Nucleus accumbens (tissue), 56 donors: ENCODE data around the gene ATAD3A.
"Not testable (repeated sequence)": the region's sequence is repeated elsewhere in the genome, so short reads cannot be mapped to it uniquely, and the experiment has no call there.

Source experiments
- DNase-seq, 56 donors: peaks; one replicate each; lab custom pipeline; 2025; lab: John Stamatoyannopoulos, UW

The ATAD3A gene

GRCh38 chr1:1489231-1489630, 22.7 kb upstream of the ATAD3A start:
- no peak for DNase-seq

DNA sequence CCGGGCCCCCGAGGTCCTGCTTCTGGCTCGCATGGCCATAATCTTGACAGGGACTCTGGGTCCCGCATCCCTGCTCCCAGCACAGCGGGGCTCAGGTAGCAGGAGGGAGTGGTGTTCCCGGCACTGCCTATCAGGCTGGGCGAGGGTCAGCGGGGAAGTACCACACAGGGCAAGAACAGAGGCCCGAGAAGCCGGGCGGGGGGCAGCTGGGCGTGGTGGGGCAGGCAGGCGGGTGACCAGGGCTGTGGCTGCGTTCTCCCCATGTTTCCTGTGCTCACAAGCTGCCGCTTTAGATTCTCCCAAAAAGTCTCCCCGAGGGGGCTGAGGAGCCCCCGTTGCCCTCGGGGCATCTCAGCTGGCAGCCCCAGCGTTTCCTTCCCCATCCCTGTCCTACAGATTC, 22.1 kb upstream of the ATAD3A start:
- DNase-seq = no peak

GRCh38 chr1:1490633-1491230, 21.2 kb upstream of the ATAD3A start:
- no peak for DNase-seq

GRCh38 chr1:1491601-1492000, 20.4 kb upstream of the ATAD3A start:
- no peak for DNase-seq

DNA sequence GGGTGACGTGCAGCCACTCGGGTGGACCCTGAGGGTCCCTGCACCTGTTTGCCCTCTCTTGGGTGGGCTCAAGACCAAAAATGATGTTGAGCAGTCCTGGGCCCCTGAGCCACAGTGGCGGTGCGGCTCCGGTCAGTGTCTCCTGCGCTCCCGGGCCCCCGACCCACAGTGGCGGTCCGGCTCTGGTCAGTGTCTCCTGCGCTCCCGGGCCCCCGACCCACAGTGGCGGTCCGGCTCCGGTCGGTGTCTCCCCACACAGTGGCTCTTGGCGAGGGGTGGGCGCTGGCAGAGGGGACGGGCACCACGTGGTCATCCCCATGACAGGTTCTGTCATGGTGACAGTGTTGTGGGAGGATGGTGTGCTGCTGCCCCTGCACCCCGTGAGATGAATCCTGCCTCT, 17.7 kb upstream of the ATAD3A start:
- not testable (repeated sequence) for DNase-seq

GRCh38 chr1:1495461-1495975, 16.4 kb upstream of the ATAD3A start:
- not testable (repeated sequence) for DNase-seq

- peak in 44 of 56 donors; percentile 2 to 67 (median 28) for DNase-seq
Measured at GRCh38 chr1:1504777-1505365, 7.1 kb upstream of the ATAD3A start.

DNA sequence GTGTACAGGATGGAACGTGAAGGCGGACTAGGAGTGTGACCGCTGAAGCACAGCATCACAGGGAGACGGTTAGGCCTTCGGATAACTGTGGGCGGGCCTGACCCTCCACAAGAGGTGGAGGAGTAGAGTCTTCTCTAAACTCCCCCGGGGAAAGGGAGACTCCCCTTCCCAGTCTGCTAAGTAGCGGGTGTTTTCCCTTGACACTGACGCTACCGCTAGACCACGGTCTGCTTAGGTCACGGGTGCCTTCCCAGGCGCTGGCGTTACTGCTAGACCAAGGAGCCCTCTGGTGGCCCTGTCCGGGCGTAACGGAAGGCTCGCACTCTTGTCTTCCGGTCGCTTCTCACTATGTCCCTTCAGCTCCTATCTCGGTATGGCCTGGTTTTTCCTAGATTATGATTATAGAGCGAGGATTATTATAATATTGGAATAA, 6.6 kb upstream of the ATAD3A start:
- DNase-seq = peak in 34 of 56 donors; percentile 1 to 53 (median 23)

DNA sequence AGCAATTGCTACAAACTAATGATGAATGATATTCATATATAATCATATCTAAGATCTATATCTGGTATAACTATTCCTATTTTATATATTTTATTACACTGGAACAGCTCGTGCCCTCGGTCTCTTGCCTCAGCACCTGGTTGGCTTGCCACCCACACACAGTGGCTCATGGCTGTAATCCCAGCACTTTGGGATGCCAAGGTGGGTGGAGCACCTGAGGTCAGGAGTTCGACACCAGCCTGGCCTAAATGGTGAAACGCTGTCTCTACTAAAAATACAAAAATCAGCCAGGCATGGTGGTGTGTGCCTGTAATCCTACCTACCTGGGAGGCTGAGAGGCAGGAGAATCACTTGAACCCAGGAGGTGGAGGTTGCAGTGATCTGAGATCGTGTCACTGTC, 6.2 kb upstream of the ATAD3A start:
- DNase-seq = not testable (repeated sequence)

DNA sequence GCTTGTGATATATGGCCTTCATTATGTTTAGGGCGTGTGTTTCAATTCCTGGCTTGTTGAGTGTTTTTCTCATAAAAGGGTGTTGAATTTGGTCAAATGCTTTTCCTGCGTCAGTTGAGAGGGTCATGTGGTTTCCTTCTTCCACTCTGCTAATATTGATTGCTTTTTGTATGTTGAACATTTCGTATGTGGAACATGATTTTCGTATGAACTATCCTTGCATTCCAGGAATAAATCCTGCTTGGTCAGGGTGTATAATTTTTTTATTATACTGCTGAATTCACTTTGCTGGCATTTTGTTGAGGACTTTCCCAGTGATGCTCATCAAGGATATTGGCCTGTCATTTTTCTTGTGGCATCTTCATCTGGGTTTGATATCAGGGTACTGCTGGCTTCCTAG, 4.7 kb upstream of the ATAD3A start:
- DNase-seq = no peak

DNA sequence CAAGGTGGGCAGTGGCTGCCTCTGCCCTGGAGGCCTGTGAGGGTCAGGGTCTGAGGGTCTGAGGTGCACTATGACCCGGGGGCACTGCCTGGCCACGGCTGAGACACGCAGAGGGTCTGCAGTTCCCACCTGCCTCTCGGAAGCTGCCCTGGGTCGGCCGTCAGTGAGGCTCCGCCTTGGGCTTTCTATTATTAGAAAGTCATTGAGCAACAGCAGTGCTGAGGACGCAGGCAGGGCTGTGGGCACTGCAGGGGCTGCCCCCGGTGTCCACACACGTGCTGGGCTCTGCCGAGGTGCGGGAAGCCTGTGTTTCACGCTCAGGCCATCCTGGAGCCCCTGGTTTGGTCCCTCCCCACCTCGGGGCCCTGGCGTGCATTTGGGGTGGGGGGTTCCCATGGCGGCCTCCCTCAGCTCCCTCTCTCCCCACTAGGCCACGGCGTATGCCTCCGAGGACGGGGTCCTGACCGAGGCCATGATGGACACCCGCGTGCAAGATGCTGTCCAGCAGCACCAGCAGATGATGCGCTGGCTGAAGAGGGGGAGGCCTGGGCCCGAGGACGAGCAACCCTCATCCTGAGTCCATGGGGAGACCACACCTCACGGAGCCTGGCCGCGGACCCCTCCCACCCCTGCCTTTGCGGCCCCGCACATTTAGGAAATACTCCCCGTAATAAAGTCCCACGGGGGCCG, 3.0 kb upstream of the ATAD3A start:
- not testable (repeated sequence) for DNase-seq

DNA sequence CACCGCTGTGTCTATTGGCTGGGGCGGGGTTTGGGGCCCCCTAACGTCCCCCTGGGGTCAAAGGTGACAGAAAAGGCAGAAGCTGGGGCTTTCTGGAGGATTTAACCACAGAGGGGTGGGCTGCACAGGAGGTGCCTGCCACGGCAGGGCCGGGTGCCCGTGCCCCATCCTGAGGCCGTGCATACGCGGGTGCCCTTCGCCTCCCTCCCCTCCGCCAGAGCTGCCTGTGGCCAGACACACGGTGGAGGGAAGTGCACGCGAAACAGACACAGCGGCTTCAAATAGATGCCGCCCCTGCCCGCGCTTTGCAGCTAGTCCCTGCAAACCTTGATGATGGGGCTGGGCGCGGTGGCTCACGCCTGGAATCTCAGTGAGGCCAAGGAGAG, 2.5 kb upstream of the ATAD3A start:
- not testable (repeated sequence) for DNase-seq

- DNase-seq = no peak
Measured at GRCh38 chr1:1510912-1511532, 940 bp upstream of the ATAD3A start.

DNA sequence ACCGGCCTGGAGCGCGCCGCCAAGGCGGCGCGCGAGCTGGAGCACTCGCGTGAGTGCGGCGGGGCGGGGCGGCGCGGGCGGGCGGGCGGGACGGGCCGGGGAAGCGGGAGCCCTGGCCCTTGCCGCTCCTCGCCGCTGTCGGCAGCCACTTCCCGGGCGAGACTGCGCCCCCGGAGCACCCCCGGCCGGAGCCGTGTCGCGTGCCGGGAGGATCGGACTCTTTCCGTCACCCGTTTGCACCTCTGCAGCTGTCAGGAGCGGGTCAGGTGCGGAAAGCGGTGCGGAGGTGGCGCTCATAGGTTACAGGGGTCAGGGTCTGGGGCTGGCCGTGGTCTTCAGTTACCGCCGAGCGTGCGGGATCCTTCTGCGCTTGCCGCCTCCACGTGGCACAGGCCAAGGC, 463 bp downstream of the ATAD3A start:
- DNase-seq = not testable (repeated sequence)

- DNase-seq = not testable (repeated sequence)
Measured at GRCh38 chr1:1513675-1514074, 1.7 kb downstream of the ATAD3A start.

- not testable (repeated sequence) for DNase-seq
Measured at GRCh38 chr1:1514376-1514775, 2.4 kb downstream of the ATAD3A start.

DNA sequence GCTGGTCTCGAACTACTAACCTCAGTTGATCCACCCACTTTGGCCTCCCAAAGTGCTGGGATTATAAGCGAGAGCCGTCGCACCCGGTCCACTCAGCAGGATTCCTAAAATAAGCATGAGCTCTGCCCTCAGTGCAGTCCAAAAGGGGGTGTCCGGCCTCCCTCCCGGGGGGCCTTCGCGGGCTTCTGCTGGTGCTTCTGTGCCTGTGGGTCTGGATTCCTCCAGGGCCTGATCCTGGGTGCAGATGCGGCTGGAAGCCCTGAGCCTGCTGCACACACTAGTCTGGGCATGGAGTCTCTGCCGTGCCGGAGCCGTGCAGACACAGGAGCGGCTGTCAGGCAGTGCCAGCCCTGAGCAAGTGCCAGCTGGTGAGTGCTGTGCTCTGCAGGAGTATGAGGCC, 5.0 kb downstream of the ATAD3A start:
- DNase-seq = not testable (repeated sequence)

DNA sequence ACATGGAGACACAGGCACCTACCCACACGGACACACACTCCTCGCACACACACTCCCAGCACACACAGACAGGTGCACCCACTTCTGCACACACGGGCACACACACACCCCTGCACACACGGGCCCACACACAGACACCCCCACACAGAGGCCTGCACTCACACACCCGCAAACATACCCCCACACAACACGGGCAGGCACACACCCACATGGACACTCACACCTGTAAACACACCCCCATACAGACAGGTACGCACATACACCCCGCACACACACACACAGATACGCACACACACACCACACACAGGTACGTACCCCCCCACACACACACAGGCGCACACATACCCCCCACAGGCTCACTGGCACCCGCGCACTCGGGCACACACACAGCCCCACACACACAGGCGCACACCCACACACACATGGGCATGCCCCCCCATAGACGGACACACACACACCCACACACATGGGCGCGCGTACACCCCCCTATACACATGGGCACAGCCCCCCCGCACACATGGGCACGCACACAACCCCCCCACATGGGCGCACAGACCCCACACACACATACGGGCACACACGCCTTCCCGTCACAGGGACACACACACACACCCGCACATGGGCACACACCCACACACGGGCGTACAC, 6.1 kb downstream of the ATAD3A start:
- DNase-seq = no peak

GRCh38 chr1:1518621-1519007, 6.7 kb downstream of the ATAD3A start:
- not testable (repeated sequence) for DNase-seq

DNA sequence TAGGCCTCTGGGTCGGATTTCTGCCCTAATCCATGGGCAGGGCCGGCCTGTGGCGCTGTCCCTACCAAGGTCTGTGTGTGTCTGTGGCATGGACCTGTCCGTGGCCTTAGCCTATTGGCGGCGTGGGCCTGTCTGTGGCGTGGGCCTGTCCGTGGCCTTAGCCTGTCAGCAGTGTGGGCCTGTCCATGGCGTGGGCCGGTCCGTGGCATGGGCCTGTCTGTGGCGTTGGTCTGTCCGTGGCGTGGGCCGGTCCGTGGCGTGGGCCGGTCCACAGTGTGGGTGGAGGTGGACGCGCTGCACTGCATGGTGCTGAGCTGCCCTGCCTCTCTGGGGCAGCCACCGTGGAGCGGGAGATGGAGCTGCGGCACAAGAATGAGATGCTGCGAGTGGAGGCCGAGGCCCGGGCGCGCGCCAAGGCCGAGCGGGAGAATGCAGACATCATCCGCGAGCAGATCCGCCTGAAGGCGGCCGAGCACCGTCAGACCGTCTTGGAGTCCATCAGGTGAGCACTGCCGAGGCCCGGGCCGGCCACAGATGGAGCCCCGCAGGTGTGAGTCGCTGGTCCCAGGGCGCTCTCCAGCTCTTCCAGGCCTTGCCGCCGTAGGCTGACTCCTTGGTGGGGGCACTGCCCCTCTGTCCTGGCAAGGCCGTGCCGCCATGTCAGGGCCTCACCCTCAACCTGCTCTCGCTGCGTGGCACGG, 8.0 kb downstream of the ATAD3A start:
- DNase-seq = not testable (repeated sequence)
